RWPE2 (cell line): Measurements from ENCODE around the gene KLHL29.

Experiments used
- ATAC-seq: fragments of 200-7000 bp; cut with Tn5 transposase; 3 replicates; pipeline ENCODE4 v1.9.1; 2021; ENCODE audit warnings: low read depth
- DNase-seq: peaks from one replicate; pipeline ENCODE4 v3.0.0-alpha.2; 2020; ENCODE audit warnings: low spot score
- H3K27ac ChIP-seq: fragments of 450-650 bp; 2 replicates; pipeline ENCODE4 v1.5.1; 2017; ENCODE audit warnings: mild to moderate bottlenecking; ENCODE audit not compliant: poor library complexity, severe bottlenecking
- H3K27me3 ChIP-seq: fragments of 250-450 bp; sonication (Bioruptor Pico); 2 replicates; pipeline ENCODE4 v1.5.1; 2021; ENCODE audit warnings: mild to moderate bottlenecking, moderate library complexity; ENCODE audit not compliant: insufficient read depth, poor library complexity, severe bottlenecking
- H3K36me3 ChIP-seq: fragments of 250-450 bp; sonication (Bioruptor Pico); 2 replicates; pipeline ENCODE4 v1.5.1; 2020; ENCODE audit warnings: low read depth, mild to moderate bottlenecking, moderate library complexity
- H3K4me1 ChIP-seq: fragments of 250-450 bp; sonication (Bioruptor Pico); 2 replicates; pipeline ENCODE4 v1.5.1; 2021; ENCODE audit warnings: mild to moderate bottlenecking, moderate library complexity; ENCODE audit not compliant: insufficient read depth, poor library complexity, severe bottlenecking
- H3K4me3 ChIP-seq: fragments of 250-450 bp; sonication (Bioruptor Pico); 2 replicates; pipeline ENCODE4 v1.5.1; 2021; ENCODE audit warnings: mild to moderate bottlenecking, moderate library complexity; ENCODE audit not compliant: severe bottlenecking
- H3K9me3 ChIP-seq: fragments of 250-450 bp; sonication (Bioruptor Pico); 2 replicates; pipeline ENCODE4 v1.5.1; 2021; ENCODE audit warnings: mild to moderate bottlenecking, moderate library complexity; ENCODE audit not compliant: severe bottlenecking
- CTCF ChIP-seq: fragments of 450-650 bp; IDR thresholded peaks from one replicate; pipeline ENCODE4 v1.5.1; 2017; ENCODE audit warnings: mild to moderate bottlenecking, moderate library complexity; ENCODE audit not compliant: poor library complexity, severe bottlenecking

KLHL29 gene

GRCh38 chr2:23425885-23426262 is 40.9 kb downstream of the KLHL29 start:
- ATAC-seq = peak; percentile 13; the same call in 2 of the 3 replicates
- no peak for DNase-seq
- no peak overlapping the region for H3K27ac ChIP-seq
- H3K9me3 ChIP-seq = no peaks in the 10 kb centered on the region
- no peaks in the 10 kb centered on the region for H3K36me3 ChIP-seq
- no peak for TF ChIP-seq CTCF
- no peaks in the 10 kb centered on the region for H3K4me1 ChIP-seq
- no peak overlapping the region for H3K4me3 ChIP-seq
- H3K27me3 ChIP-seq = no peaks in the 10 kb centered on the region

- no peak overlapping the region for H3K4me3 ChIP-seq
- H3K36me3 ChIP-seq = no peaks in the 10 kb centered on the region
- DNase-seq = no peak
- no peaks in the 10 kb centered on the region for H3K4me1 ChIP-seq
- no peak overlapping the region for H3K27ac ChIP-seq
- no peaks in the 10 kb centered on the region for H3K9me3 ChIP-seq
- H3K27me3 ChIP-seq = no peaks in the 10 kb centered on the region
- ATAC-seq = no peak
- no peak for TF ChIP-seq CTCF
Measured at GRCh38 chr2:23426263-23426905, 41.4 kb downstream of the KLHL29 start.

GRCh38 chr2:23427350-23427749 is 42.4 kb downstream of the KLHL29 start:
- ATAC-seq = no peak
- Histone ChIP-seq H3K4me1 (no peaks in the 10 kb centered on the region), H3K9me3 (no peaks in the 10 kb centered on the region), H3K36me3 (no peaks in the 10 kb centered on the region), H3K27ac (no peak overlapping the region), H3K27me3 (no peaks in the 10 kb centered on the region), H3K4me3 (no peak overlapping the region)
- TF ChIP-seq CTCF = no peak
- DNase-seq = no peak

- no peak for TF ChIP-seq CTCF
- Histone ChIP-seq H3K36me3 (no peaks in the 10 kb centered on the region), H3K27me3 (no peaks in the 10 kb centered on the region), H3K27ac (no peak overlapping the region), H3K9me3 (no peaks in the 10 kb centered on the region), H3K4me3 (no peak overlapping the region), H3K4me1 (no peaks in the 10 kb centered on the region)
- no peak for DNase-seq
- no peak for ATAC-seq
Measured at GRCh38 chr2:23427976-23428375, 43.0 kb downstream of the KLHL29 start.

- DNase-seq = no peak
- Histone ChIP-seq H3K4me1 (no peaks in the 10 kb centered on the region), H3K4me3 (no peak overlapping the region), H3K9me3 (no peaks in the 10 kb centered on the region), H3K27me3 (no peaks in the 10 kb centered on the region), H3K27ac (no peak overlapping the region), H3K36me3 (no peaks in the 10 kb centered on the region)
- no peak for ATAC-seq
- TF ChIP-seq CTCF = no peak
Measured at GRCh38 chr2:23429036-23429435, 44.1 kb downstream of the KLHL29 start.
